ENCODE data around the gene C4orf50.

Gene C4orf50

DNA sequence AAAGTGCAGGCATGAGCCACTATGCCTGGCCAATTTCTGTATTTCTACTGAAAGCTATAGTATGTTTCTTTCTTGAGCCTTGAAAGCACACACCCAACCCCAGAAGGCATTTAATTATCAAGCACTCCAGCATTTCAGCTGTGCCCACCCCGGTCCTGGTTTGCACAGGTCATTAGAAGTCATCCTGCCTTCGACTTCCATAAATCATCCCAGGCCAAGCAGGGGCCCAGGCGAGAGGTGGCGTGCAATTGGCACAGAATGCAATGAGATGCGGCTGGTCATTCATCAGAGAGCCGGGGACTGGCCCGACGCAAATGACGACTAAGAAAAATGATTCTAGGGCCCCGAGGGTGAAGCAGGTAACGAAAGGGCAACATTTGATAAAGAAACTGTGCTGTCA, 100.6 kb downstream of the C4orf50 start:
- DNase-seq, result no peak

DNA sequence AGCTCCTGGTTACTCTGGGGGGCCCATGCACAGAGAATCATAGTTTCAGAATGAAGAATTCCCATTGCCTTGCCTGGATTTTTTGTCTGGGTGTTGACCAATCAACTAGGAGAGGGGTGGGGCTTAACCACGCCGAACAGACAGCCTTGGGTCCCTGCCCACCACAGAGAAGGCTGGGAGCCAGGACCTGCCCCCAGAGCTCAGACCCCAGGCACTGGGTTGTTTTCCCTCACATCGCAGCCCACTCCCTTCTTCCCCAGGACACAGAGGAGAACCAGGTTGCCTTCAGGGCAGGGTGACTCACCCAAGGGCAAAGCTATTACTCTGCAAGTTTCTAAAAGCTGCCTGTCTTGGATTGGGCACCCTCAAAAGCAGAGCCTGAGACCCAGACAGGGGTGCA, 102.0 kb downstream of the C4orf50 start:
- DNase-seq, result no peak

DNA sequence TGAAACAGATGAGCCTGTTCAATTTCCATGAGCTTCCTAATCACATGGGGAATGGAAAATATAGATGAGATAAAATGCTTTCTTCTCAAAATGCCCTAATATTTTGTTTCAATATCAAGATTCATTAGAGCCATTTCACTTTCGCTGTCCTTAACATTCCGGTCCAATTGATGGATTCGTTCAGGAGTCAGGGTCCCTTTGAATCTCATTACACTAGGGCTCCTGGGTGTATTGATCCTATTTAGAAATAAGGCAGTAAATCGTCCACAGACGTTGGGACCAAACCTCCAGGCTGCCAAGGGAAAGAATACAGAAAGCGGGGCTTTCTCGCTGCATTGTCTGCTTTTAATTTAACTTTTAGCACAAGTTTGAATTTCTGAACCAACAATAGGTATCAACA, 104.8 kb downstream of the C4orf50 start:
- no peak for DNase-seq

DNA sequence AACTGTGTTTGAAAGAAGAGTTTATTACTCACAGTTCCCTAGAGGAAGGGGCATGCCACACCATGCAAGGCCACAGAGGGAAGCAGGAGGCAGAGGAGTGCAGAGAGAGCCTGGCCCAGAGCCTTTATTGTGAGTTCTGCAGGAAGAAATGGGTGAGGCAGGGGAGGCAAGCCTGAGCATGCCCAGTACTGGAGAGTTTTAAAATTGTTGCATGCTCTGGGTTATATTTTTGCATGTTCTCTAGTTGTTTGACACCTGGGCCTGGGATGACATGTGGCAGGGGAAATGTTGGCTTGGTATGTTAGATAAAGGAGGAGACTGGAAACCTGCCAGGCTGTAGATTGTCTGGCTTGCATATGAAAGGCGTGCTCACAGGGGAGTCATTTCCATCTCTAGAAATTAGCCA, 105.6 kb downstream of the C4orf50 start:
- DNase-seq, result no peak

DNA sequence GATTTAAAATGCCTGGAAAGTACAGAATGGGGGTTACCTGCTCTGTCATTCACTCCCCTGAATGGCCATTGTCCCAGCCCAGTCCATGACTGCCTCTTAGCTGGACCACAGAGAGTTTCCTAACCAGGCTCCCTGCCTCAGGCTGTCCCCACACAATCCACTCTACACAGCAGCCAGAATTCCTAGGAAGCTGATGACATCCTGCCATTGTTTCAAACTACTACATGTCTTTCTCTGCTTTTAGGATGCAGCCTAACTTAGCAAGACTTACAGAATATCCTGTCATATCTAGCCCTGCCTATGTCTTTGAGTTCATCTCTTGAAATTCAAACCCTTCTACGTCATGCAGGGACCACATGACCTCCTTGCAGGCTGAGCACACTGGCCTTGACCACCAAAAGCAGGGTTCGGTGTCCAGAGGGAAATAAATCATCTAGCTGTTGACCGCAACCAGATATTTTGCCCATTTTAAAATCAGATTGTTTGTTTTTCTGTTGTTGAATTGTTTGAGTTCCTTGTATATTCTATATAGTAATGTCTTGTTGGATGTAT, 109.3 kb downstream of the C4orf50 start:
- DNase-seq, result no peak

DNA sequence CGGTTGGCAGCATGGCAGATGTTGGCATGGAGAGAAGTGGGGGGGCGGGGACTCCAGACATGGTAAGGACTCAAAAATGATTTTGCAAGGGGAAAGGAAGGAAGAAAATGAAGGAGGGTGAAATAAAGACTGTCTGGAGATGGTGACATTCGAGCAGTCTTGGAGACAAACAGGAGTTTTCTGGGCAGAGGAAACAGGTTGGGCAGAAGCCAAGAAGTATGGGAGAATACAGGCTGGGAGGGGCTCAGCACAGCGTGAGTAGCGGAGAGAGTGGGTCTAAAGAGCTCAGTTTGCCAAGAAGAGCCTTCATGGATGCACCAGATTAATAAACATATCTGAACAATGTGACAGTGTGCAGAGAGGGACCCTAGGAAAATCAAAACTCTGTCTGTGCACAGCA, 112.0 kb downstream of the C4orf50 start:
- no peak for DNase-seq

DNA sequence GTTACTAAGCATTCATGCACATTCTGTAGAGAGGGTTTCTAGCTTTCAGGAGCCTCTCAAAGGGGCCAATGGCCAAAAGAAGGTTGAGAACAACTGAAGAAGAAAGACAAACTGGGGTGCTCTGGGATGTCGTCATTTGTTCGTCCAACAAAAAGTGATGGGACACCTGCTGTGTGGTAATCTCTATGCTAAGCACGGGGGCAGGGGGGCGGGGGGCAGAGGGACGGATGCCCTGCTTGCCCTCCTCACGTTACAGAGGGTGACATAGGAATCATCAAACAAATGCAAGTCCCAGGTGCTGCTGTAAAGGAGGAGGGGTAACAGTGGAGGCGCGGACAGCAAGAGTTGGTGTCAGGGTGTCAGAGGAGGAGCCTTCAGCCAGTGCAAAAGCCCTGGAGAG, 112.5 kb downstream of the C4orf50 start:
- no peak for DNase-seq

DNA sequence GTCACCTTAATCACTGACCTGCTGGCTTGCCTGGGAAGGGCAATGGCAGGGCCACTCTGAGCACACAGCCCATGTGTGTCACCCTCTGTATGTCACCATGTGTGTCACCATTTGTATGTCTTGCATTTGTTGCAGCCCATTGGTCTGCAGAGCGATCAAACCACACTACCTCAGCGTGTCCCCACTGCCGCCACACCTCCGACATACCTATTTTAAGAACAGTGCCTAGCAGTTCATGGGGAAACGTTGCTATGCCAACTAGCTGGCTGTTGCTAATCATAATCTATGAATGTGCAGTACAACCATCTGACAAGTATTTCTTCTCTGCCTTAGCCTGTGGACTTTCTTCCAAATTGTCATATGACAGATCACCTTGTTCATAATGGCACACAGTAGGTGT, 117.4 kb downstream of the C4orf50 start:
- no peak for DNase-seq

DNA sequence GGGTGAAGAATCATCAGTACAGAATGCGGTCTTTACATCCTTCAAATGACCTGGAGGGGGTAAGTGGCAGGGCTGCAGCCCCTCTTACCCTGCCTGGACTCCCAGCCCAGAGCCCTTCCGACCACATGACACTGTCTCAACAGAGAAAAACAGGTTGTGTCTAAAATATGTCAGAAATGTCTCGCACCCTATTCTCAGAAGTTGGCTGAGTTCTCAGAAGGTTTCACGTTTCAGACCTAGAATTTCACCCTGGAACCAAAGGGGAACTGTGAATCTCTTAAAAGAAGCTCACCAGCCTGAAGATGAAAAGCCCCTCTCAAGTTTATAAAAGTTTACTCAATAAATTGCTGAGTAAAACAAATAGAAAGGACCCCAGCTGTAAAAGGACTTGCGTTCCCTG, 118.3 kb downstream of the C4orf50 start:
- no peak for DNase-seq

DNA sequence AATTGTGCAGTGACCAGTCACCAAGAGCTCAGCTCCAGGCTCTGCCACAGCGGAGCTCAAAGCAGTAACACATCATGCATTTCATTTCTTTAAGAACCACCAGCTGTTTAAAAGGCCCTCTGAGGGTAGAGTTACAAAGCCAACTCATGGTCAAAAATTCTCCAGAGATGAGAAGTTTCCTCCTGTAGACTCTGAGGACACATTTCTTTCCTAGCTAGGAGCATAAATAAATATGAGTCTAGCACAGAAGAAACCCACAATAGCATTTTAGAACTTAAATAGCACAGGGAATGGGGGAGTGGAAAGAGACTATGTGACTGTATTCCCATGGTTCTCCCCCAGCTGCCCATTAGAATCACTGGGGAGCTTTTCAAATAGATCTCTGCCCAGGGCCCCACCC, 118.8 kb downstream of the C4orf50 start:
- DNase-seq, result no peak

DNA sequence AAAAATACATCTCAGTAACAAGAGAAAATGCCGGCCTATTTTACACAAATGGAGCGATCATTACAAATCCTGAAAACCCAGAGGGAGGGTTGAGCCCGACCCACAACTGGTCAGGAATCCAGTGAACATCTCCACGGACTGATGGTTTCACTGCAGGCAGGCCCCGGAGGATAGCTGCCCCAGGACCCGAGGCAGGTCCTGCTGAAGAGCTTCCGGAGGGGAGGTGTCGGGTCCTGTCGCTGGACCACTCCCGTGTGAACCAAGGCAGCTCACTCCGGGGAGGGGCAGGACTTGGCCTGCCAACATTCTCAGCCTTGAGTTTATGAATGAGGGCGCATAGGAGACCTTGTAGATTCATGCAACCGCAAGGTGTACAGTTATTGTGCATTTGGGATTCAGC, 120.6 kb downstream of the C4orf50 start:
- DNase-seq, result no peak

DNA sequence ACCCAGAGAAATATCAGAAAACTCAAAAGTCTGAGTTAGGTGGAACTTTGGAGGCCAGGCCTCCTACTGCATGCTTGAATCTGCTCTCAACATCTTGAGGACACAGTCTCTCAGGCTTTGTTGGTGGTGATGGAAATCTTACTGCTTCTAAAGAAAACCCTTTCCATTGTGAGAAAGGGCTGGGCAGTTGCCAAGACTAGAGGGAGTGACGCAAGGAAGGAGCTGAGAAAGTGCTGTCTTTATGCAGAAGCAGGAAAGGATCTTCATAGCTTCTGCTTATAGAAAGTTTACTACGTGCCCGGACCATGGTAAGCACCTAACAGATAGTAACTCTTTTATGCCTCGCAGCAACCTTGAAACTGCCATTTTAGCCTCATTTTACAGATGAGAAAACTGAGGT, 122.9 kb downstream of the C4orf50 start:
- no peak for DNase-seq

DNA sequence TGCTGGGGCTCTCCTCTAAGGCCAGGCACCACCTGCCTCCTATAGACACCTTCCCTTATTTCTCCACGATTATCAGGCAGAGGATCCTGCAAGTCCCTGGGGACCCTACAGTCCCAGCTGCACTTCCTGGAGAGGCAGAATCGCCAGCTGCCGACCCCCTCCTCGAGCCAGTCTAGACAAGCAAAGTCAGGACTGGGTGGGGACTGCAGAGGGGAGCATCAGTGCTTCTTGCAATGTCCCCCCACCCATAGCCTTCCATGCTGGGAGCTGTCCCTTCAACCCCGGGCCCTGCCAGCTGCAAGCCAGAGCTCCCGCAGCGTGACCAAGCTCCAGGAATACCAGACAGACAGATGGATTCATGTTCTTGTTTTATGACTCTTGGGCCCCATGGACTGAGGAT, 124.0 kb downstream of the C4orf50 start:
- DNase-seq, result peak; percentile 64 to 79

DNA sequence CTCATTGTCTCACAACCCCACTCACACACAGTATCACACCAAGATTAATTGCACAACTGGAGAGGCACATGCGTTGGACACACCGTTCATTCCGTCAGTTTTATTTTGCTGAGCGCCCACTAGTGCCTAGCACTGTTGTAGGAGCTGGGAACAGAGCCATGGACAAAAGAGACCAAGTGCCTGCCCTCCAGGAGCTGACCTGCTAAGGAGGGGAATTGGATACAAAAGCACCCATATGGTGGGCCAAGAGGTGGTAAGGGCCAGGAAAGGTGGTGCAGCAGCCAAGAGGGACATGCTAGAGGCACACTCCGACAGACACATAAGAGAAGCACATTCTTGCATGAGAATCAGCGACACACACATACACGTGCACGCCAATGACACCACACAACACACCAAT, 124.6 kb downstream of the C4orf50 start:
- DNase-seq, result no peak

DNA sequence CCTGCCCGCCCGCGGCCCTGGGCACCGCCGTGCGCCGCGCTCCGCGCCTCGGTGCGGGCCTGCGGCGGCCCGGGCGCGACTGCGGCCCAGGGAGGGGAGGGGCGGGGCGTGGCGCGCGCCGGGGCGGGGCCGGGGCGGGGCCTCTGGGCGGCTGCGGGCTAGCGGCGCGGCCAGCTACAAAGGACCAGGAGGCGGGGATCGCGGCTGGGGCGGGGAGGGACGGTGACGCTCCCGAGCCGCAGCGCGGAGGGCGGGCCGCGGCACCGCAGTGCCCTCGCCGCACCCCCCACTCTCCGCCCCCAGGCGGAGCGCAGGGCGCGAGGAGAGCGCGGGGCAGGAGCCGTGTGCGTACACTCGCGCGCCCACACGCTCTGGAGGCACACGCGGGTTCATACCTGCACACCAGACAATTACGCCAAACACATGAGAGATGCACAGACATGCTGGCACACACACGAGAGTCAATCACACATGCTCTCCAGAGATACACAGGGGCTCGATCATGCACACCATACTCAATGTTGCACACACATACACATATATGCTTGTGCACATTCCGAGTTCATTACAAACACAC, 125.1 kb downstream of the C4orf50 start, which contains the start of gene CRMP1:
TSS of gene CRMP1 (minus strand) at position 83 of the 577 bp plus-strand sequence. CDS start 117 bp downstream, outside the sequence.
- DNase-seq, result peak; percentile 62 to 85

DNA sequence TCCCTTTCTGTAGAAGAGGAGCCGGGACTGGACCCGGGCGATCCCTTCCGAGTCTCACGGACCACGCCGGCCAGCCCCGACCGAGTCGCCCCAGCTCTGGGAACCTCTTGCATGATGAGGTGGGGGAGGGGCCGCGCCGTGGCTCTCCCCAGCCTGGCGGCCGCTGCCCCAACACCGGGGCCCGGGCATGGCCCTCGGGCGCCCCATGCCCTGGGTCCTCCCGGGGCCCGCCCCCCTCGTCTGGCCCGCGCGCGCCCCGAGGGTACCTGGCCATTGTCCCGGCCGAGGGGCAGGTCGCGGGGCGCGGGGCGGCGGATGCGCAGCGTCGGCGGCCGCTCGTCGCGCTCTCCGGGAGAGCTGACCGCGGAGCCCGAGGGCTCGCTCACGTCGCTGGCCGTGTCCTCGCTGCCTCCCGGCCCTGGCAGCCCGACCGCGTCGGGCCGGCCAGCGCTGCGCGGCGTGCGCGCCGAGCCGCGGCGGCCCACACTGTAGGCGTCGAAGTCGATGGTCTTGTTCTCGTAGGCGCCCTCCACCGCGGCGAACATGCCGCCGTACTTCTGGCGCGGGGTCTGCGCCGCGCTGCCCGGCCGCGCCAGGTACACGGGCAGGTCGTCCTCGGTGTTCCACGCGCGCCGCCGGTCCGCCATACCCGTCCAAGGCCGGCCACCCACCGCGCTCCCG, 125.8 kb downstream of the C4orf50 start:
- DNase-seq, result no peak

DNA sequence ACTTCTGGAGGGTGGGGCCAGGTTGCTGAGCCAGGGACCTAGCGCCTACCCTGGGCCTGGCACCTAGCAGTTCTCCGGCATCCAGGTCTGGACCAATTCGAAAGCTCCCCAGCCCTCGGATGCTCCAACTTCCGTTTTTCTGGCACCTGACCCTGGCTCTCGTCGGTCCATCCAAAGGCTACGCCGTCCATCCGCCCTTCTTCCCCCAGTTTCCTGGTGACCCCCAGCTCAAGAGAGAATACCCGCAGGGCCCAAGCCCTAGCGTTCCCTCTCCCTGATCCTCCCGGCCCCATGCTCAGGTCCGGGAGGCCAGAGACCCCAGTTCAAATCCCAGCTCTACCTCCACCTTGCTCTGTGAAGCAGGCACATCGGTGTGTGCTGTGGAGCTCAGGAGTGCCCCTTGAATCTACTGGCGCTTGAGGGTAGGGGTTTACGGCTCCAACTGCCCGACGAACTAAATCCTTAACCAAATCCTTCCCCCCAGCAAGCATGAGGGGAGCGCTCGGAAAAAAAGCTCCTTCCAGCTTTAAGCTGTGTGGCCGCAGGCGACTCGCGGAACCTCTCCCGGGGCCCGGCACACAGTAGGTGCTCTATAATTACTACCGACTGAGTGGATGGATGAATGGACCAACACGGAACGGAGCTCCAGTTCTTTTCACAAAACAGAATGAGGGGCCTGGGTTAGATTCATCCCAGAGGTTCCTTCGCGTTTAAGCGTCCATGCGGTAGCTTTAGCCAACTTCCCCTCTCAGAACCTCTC, 126.5 kb downstream of the C4orf50 start:
- DNase-seq, result peak in 1 of 2 experiments; percentile 36

DNA sequence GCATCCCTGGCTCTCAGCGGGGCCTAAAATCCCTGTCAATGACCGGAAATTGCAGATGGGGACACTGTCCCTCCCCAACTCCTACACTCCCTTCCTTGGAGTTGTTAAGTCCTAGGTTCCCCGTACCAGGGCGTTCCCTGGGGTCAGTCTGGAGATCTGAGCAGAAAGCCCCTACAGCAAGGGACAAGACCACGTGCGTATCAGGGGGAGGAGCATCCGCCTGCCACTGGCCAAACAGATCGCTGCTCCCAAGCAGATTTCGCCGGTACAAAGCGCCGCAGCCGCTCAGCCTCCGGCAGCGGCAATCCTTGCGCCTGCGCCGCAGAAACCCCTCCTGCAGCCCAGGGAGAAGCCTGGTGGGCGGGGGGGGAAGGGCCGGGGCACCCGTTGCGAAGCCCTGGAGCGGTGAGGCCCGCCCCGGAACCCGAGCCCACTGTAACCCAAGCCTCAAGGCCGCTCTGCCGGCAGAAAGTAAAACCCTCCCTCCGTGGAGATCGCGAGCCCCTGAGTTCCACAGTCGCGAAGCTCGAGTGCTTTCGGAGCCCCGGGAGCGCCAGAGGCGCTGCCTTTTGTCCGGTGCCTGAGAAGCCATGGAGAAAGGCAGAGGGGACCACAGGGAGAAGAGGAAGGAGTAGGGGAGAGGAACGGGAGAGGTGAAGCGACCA, 128.0 kb downstream of the C4orf50 start:
- DNase-seq, result peak; percentile 76 to 85

DNA sequence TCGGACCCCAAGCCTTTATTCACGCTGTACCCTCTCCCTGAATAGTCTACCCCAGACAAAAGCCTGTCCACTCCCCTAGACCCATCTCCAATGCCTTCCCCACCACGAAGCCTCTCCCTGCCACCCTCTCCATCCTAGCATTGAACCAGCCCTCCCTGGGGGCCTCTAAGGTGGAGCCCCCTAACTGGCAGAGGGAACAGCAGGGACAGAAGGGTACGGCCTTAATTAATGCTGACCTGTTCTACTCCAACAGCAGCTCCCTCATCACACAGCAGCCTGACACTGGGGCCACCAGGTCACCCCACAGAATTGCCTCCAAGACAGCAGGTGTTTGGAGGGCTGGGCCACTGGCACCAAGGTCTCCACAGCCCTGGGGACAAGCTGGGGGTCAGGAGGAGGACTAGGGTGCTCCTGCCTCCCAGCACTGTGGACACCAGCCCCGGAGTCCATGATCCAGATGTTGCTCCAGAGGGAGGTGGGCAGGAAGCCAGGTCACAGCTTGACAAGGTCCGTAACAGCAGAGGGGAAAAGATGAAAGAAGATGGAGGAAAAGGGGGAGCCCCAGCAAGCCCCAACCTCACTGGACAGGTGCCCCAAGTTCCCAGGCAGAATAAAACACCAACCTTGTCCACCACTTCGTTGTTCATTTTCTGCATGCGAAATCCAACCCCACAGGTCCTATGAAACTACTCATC, 129.1 kb downstream of the C4orf50 start:
- DNase-seq, result no peak

DNA sequence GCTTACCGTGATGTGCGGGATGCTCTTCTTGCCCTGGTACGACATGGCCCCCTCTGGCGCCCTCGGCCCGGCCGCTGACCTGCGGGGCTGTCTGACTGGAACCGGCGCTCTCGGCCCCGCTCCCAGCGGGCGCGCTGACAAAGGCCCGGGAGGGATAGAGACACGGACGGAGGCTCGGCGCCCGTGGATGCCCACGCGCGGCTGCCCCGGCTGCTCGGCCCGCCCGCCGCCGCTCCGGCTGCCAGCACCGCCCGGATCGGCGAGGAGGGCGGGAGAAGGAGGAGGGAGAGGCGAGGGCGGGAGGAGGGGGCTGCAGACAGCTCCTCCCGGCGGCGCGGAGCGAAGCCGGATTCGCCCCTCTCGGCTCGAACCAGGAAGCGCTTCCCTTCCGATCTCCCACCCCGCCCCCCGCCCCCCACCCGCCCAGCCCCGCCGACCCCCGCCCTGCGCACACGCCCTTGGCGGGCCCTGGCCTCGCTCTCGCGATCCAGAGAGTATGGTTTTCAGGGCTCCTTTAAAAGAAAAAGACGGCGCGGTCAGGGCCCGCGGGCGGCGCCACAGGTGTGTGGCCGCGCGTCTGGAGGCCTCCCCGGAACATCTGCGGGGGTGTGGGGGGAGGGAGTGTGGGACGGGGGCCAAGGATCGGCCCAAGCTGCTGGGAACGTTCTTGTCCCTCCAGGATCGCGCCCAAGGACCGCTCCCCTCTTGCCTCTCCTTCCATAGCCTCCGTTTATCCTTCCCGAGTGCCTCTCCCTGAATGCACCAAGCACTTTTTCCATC, 129.8 kb downstream of the C4orf50 start:
- peak; percentile 54 to 67 for DNase-seq

DNA sequence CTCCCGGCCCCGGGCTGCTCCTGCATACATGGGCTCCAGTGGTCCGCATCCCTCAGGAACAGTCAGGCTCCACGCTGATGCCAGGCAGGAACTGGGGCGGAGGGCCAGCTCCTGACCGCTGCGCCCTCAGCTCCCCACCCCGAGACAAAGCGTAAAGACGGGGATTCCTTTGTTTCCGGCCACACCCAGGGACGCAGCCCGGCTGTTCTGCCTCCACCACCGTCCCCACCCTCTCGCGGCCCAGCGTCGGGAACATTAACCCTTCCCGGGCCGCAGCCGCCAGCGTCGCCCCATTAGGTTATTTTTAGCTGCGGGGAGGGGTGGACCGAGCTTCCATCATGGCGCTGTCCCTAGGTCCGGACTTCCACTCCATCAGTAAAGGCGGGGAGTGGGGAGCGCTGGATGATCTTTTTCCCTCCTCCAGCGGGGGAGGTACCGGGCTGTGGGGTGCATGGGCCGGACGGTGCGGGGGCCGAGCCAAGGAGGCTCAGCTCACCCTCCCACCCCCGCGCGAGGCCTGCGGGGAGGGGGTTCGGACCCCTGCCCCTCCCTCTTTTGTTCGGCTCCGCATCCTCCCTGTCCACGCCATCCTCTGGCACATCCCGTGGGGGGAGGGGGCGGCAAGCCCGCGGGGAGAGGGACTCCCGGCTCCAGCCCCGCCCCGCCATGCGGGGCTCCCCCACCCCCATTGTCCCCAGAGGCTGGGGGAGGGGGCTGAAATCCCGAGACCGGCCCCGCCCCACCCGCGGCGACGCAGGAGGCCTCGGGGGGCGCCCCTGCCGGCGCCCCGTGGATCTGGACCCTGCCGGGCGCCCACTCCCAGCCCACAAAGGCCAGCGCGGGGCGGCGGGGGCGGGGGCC, 130.6 kb downstream of the C4orf50 start:
- peak in 1 of 2 experiments; percentile 65 for DNase-seq
